CMK (cell line): Measurements from ENCODE around the gene GLB1L3.
"Not testable (repeated sequence)": the region's sequence is repeated elsewhere in the genome, so short reads cannot be mapped to it uniquely, and the experiment has no call there.

Source experiments
- DNase-seq: peaks from one replicate; pipeline ENCODE4 v3.0.0-alpha.2; 2010; ENCODE audit warnings: low read depth

GLB1L3 gene

DNA sequence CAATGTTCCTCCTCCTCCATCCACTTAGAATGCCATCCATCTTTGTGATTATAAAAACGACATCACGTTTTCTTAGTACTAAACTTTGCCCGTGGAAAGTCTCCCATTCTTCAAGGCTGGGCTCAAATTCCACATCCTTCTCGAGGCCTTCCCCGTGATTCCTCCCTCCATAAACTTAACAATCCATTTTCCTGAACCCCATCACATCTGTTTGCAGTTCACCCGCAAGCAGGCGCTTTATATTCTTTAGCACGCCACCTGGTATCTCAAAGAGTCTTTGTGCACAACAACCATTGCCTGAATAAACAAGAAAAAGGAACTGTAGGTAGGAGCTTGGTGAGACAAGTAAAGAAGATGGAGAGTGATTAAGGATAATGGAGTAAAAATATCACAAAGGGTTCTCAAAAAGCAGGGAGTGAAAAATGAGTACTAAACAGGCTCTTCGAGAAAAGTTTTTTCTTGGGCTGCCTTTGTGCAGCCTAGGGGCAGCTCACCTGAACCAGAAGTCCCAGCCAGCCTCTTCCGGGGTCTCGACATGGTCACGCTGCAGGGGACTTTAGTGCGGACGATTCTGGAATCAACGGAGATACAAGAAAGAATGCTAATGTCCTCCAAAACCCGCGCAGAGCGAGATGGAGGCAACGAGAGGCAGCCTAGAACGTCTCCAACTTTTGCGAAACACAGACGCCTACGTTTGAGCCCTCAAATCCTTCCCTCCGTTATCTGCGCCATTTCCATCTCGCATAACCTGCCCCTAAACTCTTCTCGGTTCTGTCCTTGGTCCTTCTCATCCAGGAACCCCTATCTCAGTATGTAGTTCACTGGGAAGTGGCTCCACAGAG, 23.6 kb upstream of the GLB1L3 start:
- DNase-seq: no peak

DNA sequence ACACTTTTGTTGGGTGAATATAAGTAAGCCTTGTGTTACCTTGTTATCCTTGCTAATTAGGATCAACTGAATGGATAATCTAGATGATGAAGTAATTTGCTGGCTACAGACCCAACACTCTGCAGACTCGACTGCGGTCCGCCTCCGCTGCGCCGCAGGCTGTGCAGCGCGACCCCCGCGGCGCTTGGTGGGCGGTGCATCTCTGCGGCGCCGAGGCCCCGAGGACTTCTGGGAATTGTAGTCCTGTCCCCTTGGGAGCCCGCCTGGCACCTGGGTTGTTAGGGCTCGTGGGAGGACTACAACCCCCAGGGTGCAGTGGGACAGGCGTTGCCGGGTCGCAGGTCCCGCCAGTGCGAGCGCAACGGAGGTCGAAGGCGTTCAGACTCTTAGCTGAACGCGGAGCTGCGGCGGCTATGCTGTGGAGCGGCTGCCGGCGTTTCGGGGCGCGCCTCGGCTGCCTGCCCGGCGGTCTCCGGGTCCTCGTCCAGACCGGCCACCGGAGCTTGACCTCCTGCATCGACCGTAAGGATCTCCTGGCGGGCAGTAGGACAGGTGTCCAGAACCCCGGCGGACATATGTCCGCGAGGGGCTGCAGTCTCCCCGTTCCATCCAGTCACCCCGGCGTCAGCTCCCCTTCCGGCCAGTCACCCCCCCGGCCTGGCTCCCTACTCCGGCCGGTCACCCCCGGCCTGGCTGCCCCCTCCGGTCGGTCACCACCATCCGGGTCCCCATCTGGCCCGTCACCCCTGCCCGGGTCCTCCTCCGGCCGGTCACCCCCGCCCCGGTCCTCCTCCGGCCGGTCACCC, 22.8 kb upstream of the GLB1L3 start, which contains the start of the genes ACAD8 and THYN1:
ACAD8 (plus strand) TSS at position 381 of the 806 bp plus-strand sequence; CDS start at position 414, 33 bp downstream.
THYN1 (minus strand) TSS at position 165 of the 806 bp plus-strand sequence. CDS start 470 bp downstream, outside the sequence.
- DNase-seq: peak; percentile 99

DNA sequence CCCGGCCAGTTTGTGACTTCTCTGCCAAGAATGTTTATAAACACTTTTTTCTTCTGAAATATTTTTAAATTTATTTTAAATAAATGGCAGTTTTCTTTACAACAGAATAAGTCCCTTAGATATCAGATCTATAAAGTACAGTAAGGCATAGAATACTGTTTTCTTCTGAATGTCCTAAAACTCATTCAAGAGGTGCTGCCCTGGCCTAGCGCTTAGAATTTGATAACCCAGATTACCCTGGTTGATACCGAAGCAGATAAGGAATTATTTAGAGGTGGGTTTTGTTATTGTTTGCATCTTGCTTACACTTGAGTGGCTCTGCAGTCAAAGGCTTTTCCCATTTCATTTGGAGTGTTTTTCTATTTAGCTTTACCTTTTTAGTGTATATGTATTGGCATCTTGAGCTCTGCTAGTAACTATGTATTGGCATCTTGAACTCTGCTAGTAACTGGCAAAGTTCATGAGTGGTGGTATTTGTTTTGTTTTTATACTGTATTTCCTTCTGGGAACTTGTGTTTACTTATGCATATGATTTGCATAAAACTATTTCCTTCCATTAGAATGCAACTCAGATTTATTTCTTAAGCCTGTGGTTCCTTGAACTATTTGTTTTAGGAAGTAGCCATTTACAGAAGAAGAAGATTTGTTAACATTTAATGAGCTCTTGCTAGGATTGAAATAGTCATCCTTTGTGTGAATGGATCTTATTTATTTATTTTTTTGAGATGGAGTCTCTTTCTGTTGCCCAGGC, 21.6 kb upstream of the GLB1L3 start:
- DNase-seq: no peak

DNA sequence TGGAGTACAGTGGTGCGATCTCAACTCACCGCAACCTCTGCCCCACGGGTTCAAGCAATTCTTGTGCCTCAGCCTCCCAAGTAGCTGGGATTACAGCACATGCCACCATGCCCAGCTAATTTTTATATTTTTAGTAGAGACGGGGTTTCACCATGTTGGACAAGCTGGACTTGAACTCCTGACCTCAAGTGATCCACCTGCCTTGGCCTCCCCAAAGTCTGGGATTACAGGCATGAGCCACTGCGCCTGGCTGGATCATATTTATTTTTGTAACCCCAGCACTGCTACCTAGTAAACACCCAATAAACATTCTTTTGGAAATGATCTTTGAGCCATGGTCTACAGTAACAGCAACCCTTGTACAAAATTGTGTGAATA, 21.0 kb upstream of the GLB1L3 start:
- DNase-seq: not testable (repeated sequence)

DNA sequence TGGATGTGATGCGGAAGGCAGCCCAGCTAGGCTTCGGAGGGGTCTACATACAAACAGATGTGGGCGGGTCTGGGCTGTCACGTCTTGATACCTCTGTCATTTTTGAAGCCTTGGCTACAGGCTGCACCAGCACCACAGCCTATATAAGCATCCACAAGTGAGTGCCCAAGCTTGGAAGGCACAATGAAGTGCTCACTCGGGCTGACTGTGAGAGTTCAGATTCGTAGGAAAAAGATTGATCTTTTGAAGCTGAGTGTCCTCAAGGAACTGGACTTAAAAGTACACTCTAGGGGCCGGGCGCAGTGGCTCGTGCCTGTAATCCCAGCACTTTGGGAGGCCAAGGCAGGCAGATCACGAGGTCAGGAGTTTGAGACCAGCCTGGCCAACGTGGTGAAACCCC, 19.1 kb upstream of the GLB1L3 start:
- DNase-seq: no peak

DNA sequence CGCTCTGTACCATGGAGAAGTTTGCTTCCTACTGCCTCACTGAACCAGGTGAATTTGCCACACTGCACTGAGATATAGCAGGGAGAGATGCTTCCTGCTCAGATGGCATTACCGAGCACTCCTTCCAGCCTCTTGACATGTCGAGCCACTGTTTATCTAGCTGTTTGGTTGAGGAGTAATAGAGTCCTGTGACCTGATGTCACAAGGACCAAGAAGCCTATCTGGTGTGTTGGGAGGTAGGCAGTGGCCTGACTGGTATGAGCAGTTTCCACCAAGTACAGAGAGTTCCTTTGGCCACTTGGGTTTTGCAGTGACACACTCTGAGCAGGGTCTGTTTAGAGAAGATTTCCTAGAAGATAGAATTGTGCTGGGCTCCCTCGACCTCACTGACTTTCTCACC, 17.6 kb upstream of the GLB1L3 start:
- no peak for DNase-seq

DNA sequence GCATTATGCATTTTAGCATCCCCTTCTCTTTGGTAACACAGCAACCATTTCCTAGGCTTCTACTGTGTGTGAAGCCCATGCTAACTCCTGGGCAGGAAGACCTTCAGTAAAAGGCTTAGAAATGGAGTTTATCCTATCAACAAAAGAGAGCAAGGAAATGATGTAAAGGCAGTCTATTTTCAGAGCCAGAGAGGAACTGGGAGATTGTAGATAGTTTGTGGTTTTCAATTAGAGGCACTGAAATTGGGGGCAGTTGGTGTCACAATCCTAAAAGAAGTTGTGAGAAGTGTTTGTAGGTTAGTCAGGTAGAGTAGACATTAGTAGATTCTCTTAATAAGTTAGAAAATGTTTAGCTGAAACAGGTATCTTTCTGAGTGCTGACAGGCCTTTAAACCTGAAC, 15.7 kb upstream of the GLB1L3 start:
- DNase-seq: no peak

DNA sequence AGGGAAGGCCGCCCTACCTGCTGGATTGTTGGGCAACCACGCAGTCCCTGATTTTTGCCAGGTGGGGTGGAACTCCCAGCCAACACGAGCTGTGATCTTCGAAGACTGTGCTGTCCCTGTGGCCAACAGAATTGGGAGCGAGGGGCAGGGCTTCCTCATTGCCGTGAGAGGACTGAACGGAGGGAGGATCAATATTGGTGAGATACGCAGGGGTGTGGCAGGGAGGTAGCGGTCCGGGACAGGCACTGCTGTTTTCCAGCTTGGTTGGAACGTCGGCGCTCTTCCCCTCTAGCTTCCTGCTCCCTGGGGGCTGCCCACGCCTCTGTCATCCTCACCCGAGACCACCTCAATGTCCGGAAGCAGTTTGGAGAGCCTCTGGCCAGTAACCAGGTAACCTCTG, 15.2 kb upstream of the GLB1L3 start:
- DNase-seq: no peak

DNA sequence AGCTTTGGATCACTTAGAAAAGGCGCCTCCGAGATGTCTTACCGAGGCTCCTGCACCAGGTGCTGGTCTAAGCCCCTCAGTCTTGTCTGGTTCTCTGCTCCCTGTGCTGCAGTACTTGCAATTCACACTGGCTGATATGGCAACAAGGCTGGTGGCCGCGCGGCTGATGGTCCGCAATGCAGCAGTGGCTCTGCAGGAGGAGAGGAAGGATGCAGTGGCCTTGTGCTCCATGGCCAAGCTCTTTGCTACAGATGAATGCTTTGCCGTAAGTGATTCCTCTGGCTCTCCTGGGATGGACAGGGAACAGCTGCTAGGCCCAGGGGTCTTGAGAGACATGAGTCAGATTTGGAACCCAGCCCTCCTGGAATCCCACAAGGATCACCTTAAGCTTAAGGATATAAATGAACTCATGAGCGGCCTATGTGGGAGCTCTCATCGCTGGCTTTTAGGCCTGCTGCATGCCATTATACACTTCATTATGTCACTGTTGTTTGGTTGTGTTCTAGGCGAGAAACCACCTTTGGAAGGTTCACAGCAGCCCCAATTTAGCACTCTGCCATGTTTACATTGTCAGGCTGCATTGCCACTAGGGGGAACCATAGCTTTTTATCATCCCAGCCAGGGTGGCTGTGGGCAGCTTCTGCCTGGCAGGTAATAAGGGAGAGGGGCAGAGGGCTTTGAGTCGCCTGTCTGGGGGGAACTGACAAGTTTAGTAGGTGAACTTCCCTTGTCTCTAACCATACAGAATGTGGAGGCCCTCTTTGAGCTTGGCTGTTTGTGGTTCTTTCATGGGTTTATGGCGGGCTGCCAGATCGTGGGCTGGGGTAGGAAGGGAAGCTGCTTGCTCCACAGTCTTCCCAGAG, 14.3 kb upstream of the GLB1L3 start:
- DNase-seq: peak; percentile 52

DNA sequence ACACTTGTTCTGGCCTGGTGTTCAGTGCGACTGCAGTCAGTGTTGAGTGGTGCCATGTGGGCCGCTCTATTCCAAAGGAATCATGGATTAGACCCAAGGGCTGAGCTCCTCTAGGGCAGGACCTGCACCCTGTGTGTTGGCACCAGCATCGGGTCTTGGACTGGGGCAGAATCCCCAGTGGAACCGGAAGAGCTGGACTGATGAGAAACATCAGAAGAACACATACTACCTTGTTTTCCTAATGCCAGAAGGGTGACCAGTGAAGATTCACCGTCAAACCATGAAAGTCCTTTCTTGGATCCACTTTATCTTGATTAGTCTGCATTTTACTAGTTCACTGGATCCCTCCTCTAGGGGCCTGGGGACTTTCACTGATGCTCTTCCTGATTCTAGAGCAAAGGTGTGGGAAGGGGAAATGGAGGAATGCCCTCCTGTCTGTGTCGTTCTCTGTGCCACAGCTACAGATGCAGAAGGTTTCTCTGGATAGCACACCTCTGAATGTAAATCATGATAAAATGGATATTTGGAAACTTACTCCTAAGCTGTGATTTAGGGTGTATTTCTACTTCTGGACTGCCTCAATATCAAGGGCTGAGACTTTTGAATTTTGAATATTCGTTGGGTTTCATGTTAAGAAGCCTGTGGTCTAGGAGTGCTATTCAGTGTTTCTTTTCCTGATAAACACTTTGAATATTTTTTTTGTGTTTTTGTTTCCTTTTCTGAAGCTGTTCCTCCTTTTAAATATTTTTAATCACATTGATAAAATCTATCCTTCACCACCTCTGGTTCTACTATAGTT, 11.0 kb upstream of the GLB1L3 start:
- no peak for DNase-seq

DNA sequence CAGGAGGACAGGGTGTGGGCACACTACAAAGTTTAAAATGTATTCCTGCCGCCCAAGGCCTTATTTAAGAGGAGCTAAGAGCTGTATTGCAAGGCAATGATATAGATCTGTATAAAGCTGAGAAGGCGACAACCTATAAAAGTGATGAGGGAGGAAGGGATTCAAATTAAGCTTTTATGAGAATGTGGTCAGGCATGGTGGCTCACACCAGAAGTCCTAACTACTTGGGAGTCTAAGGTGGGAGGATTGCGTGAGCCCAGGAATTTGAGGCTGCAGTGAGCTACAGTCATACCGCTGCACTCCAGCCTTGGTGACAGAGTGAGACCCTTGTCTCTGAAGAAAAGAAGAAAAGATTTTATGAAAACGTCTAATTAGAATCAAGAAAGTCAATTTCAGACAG, 9.7 kb upstream of the GLB1L3 start:
- DNase-seq: no peak

DNA sequence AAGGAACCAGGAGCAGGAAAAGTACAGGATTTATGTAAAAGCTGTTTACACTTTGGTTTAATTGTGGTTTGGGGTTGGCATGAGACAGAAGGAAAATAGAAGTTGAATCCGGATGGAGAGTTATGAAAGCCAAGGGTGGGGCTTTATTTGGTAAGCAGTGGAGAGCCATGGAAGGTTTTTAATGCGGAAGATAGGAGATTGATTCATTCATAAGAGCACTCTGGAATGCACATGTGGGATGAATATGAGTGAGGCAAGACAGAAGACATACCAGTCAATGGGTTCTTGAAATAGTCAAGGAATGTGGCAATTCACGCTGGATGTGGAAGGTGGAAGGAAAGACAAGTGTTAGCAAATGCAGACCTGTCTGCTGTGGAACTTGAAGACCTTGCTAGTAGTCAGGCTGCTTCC, 9.3 kb upstream of the GLB1L3 start:
- no peak for DNase-seq

DNA sequence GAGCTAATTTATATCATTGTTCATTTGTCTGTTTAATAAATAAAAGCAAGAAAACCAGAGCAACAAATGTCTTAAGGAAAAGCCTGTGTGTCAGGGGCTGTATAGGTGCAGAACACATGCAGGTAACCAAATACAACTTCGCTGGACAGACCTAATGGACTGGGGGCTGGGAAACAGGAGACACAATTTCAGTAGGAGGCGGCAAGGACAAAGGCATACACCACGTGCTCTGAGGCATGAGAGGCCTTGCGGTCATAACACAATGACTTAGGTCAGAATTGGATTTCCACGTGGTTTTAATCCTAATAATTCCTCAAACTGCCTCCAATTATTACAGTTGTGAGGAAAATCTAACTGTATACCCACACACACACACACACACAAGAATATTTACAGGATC, 8.7 kb upstream of the GLB1L3 start:
- DNase-seq: no peak

DNA sequence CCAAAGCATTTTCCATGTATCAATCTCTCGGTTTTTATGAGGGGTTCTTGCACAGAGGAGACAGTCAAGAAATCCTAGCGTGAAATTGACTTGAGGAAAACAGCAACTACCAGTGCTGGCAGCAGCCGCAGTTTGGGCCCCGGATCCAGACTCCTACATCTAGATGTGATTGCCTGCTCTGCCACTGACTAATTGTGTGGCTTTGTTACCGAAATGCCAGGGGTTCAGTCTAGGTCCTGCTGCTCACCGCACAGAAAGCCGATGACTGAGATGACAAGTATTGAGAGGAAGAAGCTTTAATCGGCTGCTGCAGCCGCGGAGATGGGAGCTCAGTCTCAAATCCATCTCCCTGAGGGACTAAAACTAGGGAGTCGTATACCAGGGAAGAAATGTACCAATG, 8.2 kb upstream of the GLB1L3 start:
- no peak for DNase-seq

DNA sequence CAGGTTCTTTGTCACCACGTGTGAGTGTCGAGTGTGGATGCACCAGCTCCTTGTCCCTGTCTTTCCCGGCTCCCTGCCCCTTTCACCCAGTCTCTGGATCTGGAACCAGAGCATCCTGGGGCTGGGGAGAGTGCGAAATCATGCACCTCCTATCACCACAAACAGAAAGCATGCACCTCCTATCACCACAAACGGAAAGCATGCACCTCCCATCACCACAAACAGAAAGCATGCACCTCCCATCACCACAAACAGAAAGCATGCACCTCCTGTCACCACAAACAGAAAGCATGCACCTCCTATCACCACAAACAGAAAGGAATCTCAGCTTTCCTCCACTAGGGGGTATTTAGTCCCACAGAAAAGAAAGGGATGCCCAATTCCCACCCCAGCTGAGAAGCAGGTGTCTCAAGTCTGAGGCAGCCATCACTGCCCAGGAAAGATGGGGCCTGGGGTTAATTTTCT, 5.9 kb upstream of the GLB1L3 start:
- DNase-seq: peak; percentile 63

DNA sequence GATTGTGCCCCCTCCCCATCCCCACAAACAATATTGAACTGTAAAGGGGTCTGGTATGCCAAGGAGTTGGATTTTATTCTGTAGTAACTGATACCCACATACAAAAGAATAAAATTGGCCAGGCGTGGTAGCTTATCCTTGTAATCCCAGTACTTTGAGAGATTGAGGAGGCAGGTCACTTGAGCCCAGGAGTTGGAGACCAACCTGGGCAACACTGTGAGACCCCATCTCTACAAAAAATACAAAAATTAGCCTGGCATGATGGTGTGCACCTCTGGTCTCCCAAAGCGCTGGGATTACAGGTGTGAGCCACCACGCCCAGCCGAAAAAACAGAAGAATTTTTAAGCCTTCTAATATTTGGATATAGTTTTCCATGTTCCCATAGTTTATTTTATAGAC, 4.2 kb upstream of the GLB1L3 start:
- no peak for DNase-seq

DNA sequence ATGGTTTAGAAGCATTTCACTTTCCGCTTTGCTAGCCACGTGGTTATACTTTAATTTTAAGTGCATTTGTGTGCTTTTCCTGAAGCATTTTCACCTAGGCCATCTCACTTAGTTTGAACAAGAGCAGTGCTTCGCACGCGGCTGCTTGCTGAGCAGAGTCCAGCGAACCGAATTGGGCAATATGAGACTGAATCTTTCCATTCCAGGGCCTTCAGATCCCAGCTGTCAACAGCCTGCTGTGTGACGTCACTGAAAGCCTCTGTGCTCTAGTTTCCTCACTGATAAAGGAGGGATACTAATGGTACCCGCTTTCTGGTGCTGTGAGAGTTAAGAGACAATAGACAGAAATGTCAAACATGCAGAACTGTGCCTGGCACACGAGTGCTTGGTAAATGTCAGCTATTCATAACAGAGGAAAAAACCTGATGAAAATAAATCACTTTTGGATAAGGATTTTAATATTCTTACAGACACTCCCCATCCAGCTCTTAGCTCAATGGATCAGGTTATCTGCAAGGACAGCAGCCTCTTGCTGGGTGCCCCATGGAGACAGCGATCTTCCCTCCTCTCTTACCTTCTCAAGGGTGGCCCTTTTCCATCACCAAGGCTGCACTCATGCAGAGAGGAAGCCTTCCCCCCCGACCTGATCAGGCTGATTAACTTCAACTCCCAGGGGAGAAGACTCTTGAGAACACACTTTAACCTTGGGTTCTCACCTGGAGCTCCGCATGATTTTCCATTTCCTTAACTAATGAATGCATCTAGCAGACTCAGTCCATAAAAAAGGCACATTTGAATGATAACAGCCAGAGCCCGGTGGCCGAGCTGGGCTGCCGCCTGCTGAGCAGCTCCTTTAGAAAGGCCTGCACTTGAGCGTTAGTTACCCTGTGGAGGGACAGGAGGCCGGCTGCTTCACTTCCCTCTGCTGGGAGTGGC, 3.5 kb upstream of the GLB1L3 start:
- no peak for DNase-seq

DNA sequence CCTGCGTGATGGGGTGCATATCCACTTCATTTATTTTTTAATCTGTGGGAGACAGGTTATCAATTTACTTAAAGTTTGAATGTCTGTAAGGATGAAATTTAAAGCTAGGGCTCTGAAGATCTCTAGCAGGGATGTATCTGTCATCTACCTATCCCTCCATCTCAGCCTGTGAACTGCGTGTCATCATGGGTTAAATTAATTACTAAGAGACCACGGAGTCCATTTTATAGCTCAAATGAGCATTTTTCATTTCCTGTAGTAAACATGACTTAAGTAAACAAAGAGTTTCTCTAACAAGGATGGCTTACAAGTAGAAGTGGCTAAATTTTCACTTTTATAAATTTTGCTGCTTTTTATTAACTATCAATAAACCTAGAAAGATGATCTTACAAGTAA, 2.9 kb upstream of the GLB1L3 start:
- DNase-seq: no peak

DNA sequence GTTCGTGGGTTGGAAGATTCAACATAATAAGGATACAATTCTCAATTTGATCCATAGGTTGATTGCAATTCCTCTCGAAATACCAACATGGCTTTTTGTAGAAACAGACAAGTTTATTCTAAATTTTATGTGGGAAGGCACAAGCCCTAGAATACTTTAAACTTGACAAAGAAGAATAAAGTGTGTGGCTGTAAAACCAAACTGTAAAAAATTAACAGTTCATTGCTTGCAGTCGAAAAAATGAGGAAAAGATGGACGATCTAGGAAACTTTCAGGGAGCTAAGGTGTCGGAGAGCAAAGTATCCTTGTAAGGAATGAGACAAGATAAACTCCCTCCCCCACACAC, 1.0 kb upstream of the GLB1L3 start:
- no peak for DNase-seq
